ELF-1 (cell line): ENCODE results near the gene CPT1A.
A peak's percentile ranks its signal among the peaks of the same experiment; 100 is the strongest.
"Not testable (repeated sequence)": the region's sequence is repeated elsewhere in the genome, so short reads cannot be mapped to it uniquely, and the experiment has no call there.

Source experiments
- DNase-seq: peaks from one replicate; pipeline ENCODE4 v3.0.0-alpha.2; 2016; ENCODE audit warnings: low read depth, low spot score

CPT1A gene

GRCh38 chr11:68841718-68842426 lies at the start of gene CPT1A:
Gene CPT1A, minus strand, starts transcription at chr11:68841916. Its CDS starts 26,442 bp downstream, at chr11:68815474.
- peak; percentile 53 for DNase-seq

GRCh38 chr11:68890490-68891231 lies 48.9 kb upstream of the CPT1A start:
- DNase-seq: no peak

GRCh38 chr11:68889948-68890446 lies 48.3 kb upstream of the CPT1A start:
- DNase-seq: peak; percentile 88

GRCh38 chr11:68884827-68885226 lies 43.1 kb upstream of the CPT1A start:
- DNase-seq: not testable (repeated sequence)

GRCh38 chr11:68882391-68882790 lies 40.7 kb upstream of the CPT1A start:
- DNase-seq: no peak

- no peak for DNase-seq
Observed at GRCh38 chr11:68881320-68881719, 39.6 kb upstream of the CPT1A start.

GRCh38 chr11:68880851-68881250 lies 39.1 kb upstream of the CPT1A start:
- no peak for DNase-seq

GRCh38 chr11:68878022-68878421 lies 36.3 kb upstream of the CPT1A start:
- DNase-seq: no peak

- DNase-seq: no peak
Observed at GRCh38 chr11:68872216-68873003, 30.7 kb upstream of the CPT1A start.

- DNase-seq: peak; percentile 43
Observed at GRCh38 chr11:68870470-68870869, 28.8 kb upstream of the CPT1A start.

GRCh38 chr11:68868221-68868835 lies 26.6 kb upstream of the CPT1A start:
- no peak for DNase-seq

GRCh38 chr11:68867066-68867465 lies 25.4 kb upstream of the CPT1A start:
- no peak for DNase-seq

GRCh38 chr11:68865241-68865640 lies 23.5 kb upstream of the CPT1A start:
- DNase-seq: no peak

GRCh38 chr11:68863553-68864265 lies 22.0 kb upstream of the CPT1A start:
- no peak for DNase-seq

GRCh38 chr11:68862421-68862820 lies 20.7 kb upstream of the CPT1A start:
- no peak for DNase-seq

- DNase-seq: no peak
Observed at GRCh38 chr11:68859123-68859522, 17.4 kb upstream of the CPT1A start.

- DNase-seq: no peak
Observed at GRCh38 chr11:68857037-68857586, 15.4 kb upstream of the CPT1A start.

- not testable (repeated sequence) for DNase-seq
Observed at GRCh38 chr11:68856425-68857030, 14.8 kb upstream of the CPT1A start.

- peak; percentile 64 for DNase-seq
Observed at GRCh38 chr11:68855205-68855981, 13.7 kb upstream of the CPT1A start.
